HEK293 (cell line): Measurements from ENCODE around the gene KDELR1.
A peak's percentile ranks its signal among the peaks of the same experiment; 100 is the strongest.

Source experiments
- BCL11A ChIP-seq: fragments of 450-650 bp; formaldehyde crosslinking; IDR thresholded peaks from 2 replicates; pipeline ENCODE4 v1.5.1; 2016; ENCODE audit warnings: low read depth, missing biosample characterization, missing genetic modification characterization
- KLF16 ChIP-seq: fragments of 450-650 bp; formaldehyde crosslinking; IDR thresholded peaks from 2 replicates; pipeline ENCODE4 v1.5.1; 2017; ENCODE audit warnings: missing biosample characterization, missing genetic modification characterization
- OSR2 ChIP-seq: fragments of 450-650 bp; formaldehyde crosslinking; IDR thresholded peaks from 2 replicates; pipeline ENCODE4 v1.5.1; 2016; ENCODE audit warnings: missing biosample characterization, missing genetic modification characterization
- PRDM4 ChIP-seq: fragments of 450-650 bp; formaldehyde crosslinking; IDR thresholded peaks from 2 replicates; pipeline ENCODE4 v1.5.1; 2017; ENCODE audit warnings: missing biosample characterization, missing genetic modification characterization
- RBAK ChIP-seq: fragments of 450-650 bp; formaldehyde crosslinking; IDR thresholded peaks from 2 replicates; pipeline ENCODE4 v1.5.1; 2016; ENCODE audit warnings: missing biosample characterization, missing genetic modification characterization
- SP2 ChIP-seq: fragments of 450-650 bp; formaldehyde crosslinking; IDR thresholded peaks from 2 replicates; pipeline ENCODE4 v1.5.1; 2016; ENCODE audit warnings: missing biosample characterization, missing genetic modification characterization
- SP7 ChIP-seq: fragments of 450-650 bp; formaldehyde crosslinking; IDR thresholded peaks from 2 replicates; pipeline ENCODE4 v1.5.1; 2016; ENCODE audit warnings: missing biosample characterization, missing genetic modification characterization
- YY1 ChIP-seq: fragments of 450-650 bp; formaldehyde crosslinking; IDR thresholded peaks from 2 replicates; pipeline ENCODE4 v1.5.1; 2018; ENCODE audit warnings: missing biosample characterization, missing genetic modification characterization
- YY2 ChIP-seq: fragments of 450-650 bp; formaldehyde crosslinking; IDR thresholded peaks from 2 replicates; pipeline ENCODE4 v1.5.1; 2016; ENCODE audit warnings: missing biosample characterization, missing genetic modification characterization
- ZFP3 ChIP-seq: fragments of 450-650 bp; formaldehyde crosslinking; IDR thresholded peaks from 2 replicates; pipeline ENCODE4 v1.5.1; 2016; ENCODE audit warnings: low read depth, missing biosample characterization, missing genetic modification characterization
- ZFP41 ChIP-seq: fragments of 450-650 bp; formaldehyde crosslinking; IDR thresholded peaks from 2 replicates; pipeline ENCODE4 v1.5.1; 2016; ENCODE audit warnings: missing biosample characterization, missing genetic modification characterization, borderline replicate concordance
- ZNF132 ChIP-seq: fragments of 450-650 bp; formaldehyde crosslinking; IDR thresholded peaks from 2 replicates; pipeline ENCODE4 v1.5.1; 2017; ENCODE audit warnings: missing biosample characterization, missing genetic modification characterization, borderline replicate concordance
- ZNF138 ChIP-seq: fragments of 450-650 bp; formaldehyde crosslinking; IDR thresholded peaks from 2 replicates; pipeline ENCODE4 v1.5.1; 2016; ENCODE audit warnings: missing biosample characterization, missing genetic modification characterization, borderline replicate concordance
- ZNF155 ChIP-seq: fragments of 450-650 bp; formaldehyde crosslinking; IDR thresholded peaks from 2 replicates; pipeline ENCODE4 v1.5.1; 2016; ENCODE audit warnings: missing biosample characterization, missing genetic modification characterization
- ZNF184 ChIP-seq: fragments of 450-650 bp; IDR thresholded peaks from 2 replicates; pipeline ENCODE4 v1.5.1; 2018; ENCODE audit warnings: missing biosample characterization, mild to moderate bottlenecking, missing genetic modification characterization
- ZNF324 ChIP-seq: fragments of 450-650 bp; formaldehyde crosslinking; IDR thresholded peaks from 2 replicates; pipeline ENCODE4 v1.5.1; 2016; ENCODE audit warnings: missing biosample characterization, missing genetic modification characterization
- ZNF335 ChIP-seq: fragments of 450-650 bp; formaldehyde crosslinking; conservative IDR thresholded peaks from 2 replicates; pipeline ENCODE4 v1.5.1; 2016; ENCODE audit warnings: missing biosample characterization, missing genetic modification characterization
- ZNF350 ChIP-seq: fragments of 450-650 bp; formaldehyde crosslinking; IDR thresholded peaks from 2 replicates; pipeline ENCODE4 v1.5.0; 2017; ENCODE audit warnings: missing biosample characterization, mild to moderate bottlenecking, missing genetic modification characterization
- ZNF473 ChIP-seq: fragments of 450-650 bp; formaldehyde crosslinking; IDR thresholded peaks from 2 replicates; pipeline ENCODE4 v1.5.1; 2017; ENCODE audit warnings: missing biosample characterization, missing genetic modification characterization
- ZNF488 ChIP-seq: fragments of 450-650 bp; formaldehyde crosslinking; IDR thresholded peaks from 2 replicates; pipeline ENCODE4 v1.5.1; 2016; ENCODE audit warnings: missing biosample characterization, missing genetic modification characterization
- ZNF510 ChIP-seq: fragments of 450-650 bp; formaldehyde crosslinking; IDR thresholded peaks from 2 replicates; pipeline ENCODE4 v1.5.1; 2018; ENCODE audit warnings: mild to moderate bottlenecking, missing genetic modification characterization, missing biosample characterization; ENCODE audit not compliant: insufficient replicate concordance
- ZNF548 ChIP-seq: fragments of 450-650 bp; formaldehyde crosslinking; IDR thresholded peaks from 2 replicates; pipeline ENCODE4 v1.5.1; 2016; ENCODE audit warnings: missing biosample characterization, missing genetic modification characterization
- ZNF580 ChIP-seq: fragments of 450-650 bp; formaldehyde crosslinking; IDR thresholded peaks from 2 replicates; pipeline ENCODE4 v1.5.1; 2016; ENCODE audit warnings: missing biosample characterization, missing genetic modification characterization
- ZNF600 ChIP-seq: fragments of 450-650 bp; formaldehyde crosslinking; IDR thresholded peaks from 2 replicates; pipeline ENCODE4 v1.5.1; 2016; ENCODE audit warnings: missing biosample characterization, missing genetic modification characterization
- ZNF624 ChIP-seq: fragments of 450-650 bp; formaldehyde crosslinking; IDR thresholded peaks from 2 replicates; pipeline ENCODE4 v1.5.1; 2017; ENCODE audit warnings: missing biosample characterization, missing genetic modification characterization
- ZNF707 ChIP-seq: fragments of 450-650 bp; formaldehyde crosslinking; IDR thresholded peaks from 2 replicates; pipeline ENCODE4 v1.5.1; 2016; ENCODE audit warnings: missing biosample characterization, missing genetic modification characterization
- ZNF792 ChIP-seq: fragments of 450-650 bp; formaldehyde crosslinking; IDR thresholded peaks from 2 replicates; pipeline ENCODE4 v1.5.1; 2016; ENCODE audit warnings: missing biosample characterization, missing genetic modification characterization
- ZSCAN18 ChIP-seq: fragments of 450-650 bp; formaldehyde crosslinking; IDR thresholded peaks from 2 replicates; pipeline ENCODE4 v1.5.1; 2016; ENCODE audit warnings: missing biosample characterization, missing genetic modification characterization
- TF ChIP-seq, protein P1 (sequence below): fragments of 450-650 bp; formaldehyde crosslinking; IDR thresholded peaks from 2 replicates; pipeline ENCODE4 v1.5.1; 2016; ENCODE audit warnings: missing biosample characterization, missing genetic modification characterization
- TF ChIP-seq, protein P2 (sequence below): fragments of 450-650 bp; formaldehyde crosslinking; IDR thresholded peaks from 2 replicates; pipeline ENCODE4 v1.5.1; 2016; ENCODE audit warnings: missing biosample characterization, missing genetic modification characterization
- TF ChIP-seq, protein P3 (sequence below): fragments of 450-650 bp; formaldehyde crosslinking; IDR thresholded peaks from 2 replicates; pipeline ENCODE4; 2016; ENCODE audit warnings: missing biosample characterization, missing genetic modification characterization

Gene KDELR1

DNA sequence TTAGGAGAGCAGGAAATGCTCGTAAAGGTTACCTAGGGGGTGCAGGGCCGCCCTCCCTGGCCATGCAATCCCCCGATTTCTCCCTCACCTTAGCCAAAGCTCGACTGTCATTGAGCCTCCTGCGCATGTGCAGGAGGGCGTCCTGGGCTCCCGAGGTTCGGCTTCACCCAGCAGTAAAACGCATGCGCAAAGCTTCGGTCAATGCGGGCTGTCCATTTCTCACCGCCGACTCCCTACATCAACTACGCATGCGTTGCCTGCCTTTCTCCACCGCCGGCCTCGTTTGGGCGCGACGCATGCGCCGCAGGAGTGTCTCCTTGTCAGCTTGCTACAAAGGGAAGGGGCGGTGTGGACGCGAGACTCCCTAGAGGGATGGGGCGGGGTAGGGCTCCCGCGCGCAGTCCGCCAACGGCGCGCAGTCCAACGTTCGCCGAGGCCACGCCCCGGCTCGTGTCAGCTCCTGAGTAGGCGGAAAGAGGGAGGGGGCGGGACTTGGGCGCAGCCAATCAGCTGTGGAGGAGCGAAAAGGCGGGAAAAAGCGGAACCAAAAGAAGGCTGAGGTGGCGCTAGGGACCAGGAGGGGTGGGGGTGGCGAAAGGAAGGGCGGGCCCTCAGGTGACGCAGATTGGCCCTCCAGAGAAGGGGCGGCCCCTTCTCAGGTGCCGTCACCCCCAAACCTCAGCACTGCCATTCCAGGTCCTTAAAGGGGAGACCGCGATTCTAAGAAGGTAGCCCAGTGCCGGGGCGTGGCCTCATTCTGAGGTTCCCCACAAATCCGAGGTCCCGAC lies 27.3 kb downstream of the KDELR1 start, which contains the start of the genes SYNGR4 and TMEM143 (continued):
- TF ChIP-seq PRDM4 (tag by site-specific recombination) = 0 out of 2 replicates have a peak, but pooled peaks have one; percentile 19
- TF ChIP-seq ZNF580 (tag by site-specific recombination) = no peak
- TF ChIP-seq ZFP3 (tag by site-specific recombination) = no peak
- TF ChIP-seq ZNF624 (tag by site-specific recombination) = no peak
- no peak for TF ChIP-seq OSR2 (tag by site-specific recombination)
- TF ChIP-seq BCL11A (tag by site-specific recombination) = no peak
- peak; percentile 35; the same call in 1 of the 2 replicates for TF ChIP-seq SP7 (tag by site-specific recombination)
- peak; percentile 81 for TF ChIP-seq KLF16 (tag by site-specific recombination)
- TF ChIP-seq, protein P1, sequence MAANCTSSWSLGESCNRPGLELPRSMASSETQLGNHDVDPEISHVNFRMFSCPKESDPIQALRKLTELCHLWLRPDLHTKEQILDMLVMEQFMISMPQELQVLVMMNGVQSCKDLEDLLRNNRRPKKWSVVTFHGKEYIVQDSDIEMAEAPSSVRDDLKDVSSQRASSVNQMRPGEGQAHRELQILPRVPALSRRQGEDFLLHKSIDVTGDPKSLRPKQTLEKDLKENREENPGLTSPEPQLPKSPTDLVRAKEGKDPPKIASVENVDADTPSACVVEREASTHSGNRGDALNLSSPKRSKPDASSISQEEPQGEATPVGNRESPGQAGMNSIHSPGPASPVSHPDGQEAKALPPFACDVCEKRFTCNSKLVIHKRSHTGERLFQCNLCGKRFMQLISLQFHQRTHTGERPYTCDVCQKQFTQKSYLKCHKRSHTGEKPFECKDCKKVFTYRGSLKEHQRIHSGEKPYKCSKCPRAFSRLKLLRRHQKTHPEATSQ = no peak
- no peak for TF ChIP-seq RBAK
- TF ChIP-seq ZNF510 (tag by site-specific recombination) = no peak
- no peak for TF ChIP-seq ZNF488 (tag by site-specific recombination)
- TF ChIP-seq YY2 = no peak; the same call in 1 of the 2 replicates
- no peak for TF ChIP-seq ZNF184 (tag by site-specific recombination)
- no peak for TF ChIP-seq ZNF138
- TF ChIP-seq ZNF335 = no peak
- TF ChIP-seq ZNF792 (tag by site-specific recombination) = no peak
- peak; percentile 98 for TF ChIP-seq SP2 (tag by site-specific recombination)
- TF ChIP-seq ZNF707 = no peak
- no peak for TF ChIP-seq ZNF600 (tag by site-specific recombination)
- TF ChIP-seq ZSCAN18 (tag by site-specific recombination) = no peak
- TF ChIP-seq ZNF155 (tag by site-specific recombination) = no peak
- TF ChIP-seq ZNF548 = no peak
- no peak for TF ChIP-seq ZNF132
- TF ChIP-seq, protein P2, sequence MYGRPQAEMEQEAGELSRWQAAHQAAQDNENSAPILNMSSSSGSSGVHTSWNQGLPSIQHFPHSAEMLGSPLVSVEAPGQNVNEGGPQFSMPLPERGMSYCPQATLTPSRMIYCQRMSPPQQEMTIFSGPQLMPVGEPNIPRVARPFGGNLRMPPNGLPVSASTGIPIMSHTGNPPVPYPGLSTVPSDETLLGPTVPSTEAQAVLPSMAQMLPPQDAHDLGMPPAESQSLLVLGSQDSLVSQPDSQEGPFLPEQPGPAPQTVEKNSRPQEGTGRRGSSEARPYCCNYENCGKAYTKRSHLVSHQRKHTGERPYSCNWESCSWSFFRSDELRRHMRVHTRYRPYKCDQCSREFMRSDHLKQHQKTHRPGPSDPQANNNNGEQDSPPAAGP (tag by site-specific recombination) = peak; percentile 25; the same call in 1 of the 2 replicates
- TF ChIP-seq ZNF473 (tag by site-specific recombination) = no peak
- TF ChIP-seq YY1 = no peak
- TF ChIP-seq, protein P3, sequence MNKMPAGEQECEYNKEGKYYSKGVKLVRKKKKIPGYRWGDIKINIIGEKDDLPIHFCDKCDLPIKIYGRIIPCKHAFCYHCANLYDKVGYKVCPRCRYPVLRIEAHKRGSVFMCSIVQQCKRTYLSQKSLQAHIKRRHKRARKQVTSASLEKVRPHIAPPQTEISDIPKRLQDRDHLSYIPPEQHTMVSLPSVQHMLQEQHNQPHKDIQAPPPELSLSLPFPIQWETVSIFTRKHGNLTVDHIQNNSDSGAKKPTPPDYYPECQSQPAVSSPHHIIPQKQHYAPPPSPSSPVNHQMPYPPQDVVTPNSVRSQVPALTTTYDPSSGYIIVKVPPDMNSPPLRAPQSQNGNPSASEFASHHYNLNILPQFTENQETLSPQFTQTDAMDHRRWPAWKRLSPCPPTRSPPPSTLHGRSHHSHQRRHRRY (tag by site-specific recombination) = no peak
- TF ChIP-seq ZNF350 (tag by site-specific recombination) = no peak
- no peak for TF ChIP-seq ZFP41
- TF ChIP-seq ZNF324 (tag by site-specific recombination) = peak; percentile 50; the same call in 1 of the 2 replicates
